NCI-H2029 treated with DMSO at 0.1 percent for 48 hours (cell line): Measurements from ENCODE around the gene NFIA.
A peak's percentile ranks its signal among the peaks of the same experiment; 100 is the strongest.

Source experiments
- DNase-seq: peaks from one replicate; lab custom pipeline; 2025; lab: John Stamatoyannopoulos, UW

Gene NFIA

GRCh38 chr1:61247051-61247825 is 164.9 kb downstream of the NFIA start:
- no peak for DNase-seq

DNA sequence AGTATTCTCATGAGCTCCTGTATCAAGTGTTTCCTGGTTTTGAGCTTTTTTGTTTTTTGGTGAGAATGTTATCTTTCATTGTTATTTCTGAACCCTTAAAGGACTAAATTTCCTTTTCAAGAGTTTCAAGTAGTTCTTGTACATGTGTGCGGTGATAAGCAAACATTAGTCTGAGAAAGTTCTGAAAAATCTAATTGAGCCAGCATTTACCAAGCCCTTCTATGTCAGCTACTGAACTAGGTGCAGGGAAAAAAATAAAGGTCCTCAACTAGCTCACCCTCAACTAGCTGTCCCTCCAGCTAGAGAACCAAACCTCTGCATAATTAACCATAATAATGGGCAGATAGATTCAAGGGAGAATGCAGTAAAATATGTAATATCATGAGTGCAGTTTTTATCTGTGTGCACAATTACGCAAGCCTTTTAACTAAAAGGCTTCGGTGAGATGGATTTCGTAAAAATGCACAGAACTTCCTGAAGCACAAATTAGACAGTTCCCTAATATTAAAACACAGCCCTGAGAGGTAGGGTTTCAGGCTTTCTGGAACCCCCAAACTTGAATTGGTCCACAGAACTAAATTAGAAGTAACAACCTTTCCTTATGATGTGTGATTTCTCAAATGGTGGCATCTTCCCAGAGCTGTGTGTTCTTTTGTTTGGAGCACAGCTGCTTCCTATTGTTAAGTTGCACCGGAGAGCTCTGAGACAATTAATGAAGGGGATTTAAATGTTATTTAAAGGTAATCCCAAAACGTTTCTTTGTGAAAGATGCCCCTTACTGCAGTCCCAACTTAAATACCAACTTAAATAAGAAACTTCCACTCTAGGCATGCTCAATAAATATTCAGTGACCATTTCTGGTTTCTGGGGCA is 165.8 kb downstream of the NFIA start:
- no peak for DNase-seq

DNA sequence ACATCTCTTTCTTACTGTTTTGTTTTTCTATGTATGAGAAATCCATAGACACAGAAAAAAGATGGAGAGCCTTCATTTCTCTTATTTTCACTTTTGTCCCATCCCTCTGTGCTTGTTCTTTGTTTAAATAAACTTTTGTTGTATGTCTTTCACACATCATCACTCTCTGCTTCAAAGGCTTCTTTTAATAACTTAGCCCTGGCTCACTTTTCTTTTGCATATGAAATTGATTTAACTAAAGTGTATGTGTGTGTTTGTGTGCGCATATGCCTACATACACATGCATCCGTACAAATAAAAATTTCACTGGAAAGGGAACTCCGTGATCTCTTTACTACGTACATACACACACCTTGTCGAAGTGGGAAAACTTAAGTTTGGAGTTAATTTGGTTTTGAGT is 168.6 kb downstream of the NFIA start:
- no peak for DNase-seq

DNA sequence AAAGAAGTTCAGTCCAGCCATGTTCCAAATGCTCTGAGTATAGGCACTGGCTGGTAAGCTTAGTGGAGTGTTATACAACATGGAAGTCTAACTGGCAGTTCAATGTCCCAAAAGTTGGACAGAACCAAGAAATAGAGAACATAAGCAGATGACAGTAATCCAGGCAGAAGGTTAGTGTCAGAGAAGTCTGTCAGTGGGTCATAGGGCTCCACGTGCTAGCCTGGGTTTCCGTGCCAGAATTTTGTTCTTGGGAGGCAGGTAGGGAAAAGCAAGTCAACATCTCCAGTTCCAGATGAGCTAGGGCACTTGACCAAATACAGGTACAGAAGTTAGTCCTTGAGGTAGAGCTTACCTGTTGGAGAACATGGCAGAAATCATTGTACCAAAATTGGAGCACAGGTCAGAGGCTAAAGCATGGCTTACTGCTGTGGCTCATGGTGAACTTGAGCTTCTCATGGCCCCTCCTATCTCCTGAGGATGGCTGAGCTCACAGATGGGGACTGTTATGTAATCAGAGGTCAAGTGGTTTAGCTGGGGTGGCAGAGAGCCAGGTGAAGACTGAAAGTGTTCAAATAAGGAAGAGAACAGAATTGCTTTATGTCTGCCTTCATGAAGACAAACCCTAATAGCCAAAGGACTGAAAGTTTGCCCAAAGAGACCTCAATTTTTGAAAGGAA is 170.8 kb downstream of the NFIA start:
- DNase-seq = peak; percentile 99

GRCh38 chr1:61253912-61254633 is 171.7 kb downstream of the NFIA start:
- DNase-seq = no peak

- DNase-seq = peak; percentile 43
These were observed 172.4 kb downstream of the NFIA start for GRCh38 chr1:61254634-61255357.

DNA sequence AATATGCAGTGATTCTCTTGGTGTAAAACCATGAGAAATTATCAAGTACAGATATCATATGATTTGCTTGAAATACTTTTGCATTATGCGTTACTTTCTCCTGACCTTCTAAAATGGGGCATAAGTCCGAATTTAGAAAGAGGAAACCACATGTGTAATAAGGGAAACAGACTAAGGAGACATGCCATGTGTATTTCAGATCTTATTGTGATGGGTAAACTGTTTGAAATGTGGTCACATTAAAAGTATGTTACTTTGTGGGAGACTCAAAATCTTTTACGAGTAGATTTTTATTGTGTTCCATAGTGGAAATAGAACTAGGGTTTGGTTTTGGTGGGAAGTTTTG is 173.0 kb downstream of the NFIA start:
- DNase-seq = no peak

DNA sequence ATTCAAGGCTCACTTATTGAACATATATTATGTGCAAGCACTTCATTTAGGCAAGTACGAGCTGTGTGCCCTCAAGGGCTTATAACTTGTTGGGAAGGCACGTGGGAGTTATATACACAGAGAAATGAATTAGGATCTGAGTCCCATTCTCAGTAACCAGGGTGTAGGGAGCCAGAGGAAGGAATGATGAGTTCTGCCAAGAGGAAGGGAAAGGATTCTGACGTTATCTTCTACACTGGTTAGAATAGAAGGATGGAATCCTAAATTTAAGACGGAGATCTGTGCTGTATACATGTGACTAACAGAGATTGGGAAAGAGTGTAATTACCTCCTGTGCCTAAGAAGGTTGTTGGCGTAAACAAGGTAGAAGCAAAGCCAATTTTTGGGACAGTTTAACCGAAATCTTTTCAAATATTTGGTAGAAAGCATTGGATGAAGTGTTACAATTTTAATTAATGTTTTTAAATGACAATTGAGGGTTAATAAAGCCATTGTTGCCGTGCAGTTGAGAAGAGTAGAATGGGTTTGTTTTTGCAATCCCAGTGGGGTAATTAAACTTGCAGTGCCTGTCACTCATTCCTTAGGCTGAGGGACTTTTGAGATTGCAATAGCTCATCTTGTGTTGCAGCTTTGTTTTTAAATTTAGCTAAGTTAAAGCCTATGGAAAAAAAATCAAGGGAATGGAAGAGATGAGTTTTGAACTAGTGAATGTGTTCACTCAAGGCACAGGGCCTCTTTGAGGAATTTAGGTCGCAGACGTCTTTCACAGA is 177.2 kb downstream of the NFIA start:
- DNase-seq = no peak

- no peak for DNase-seq
These were observed 177.8 kb downstream of the NFIA start for GRCh38 chr1:61260171-61260570.

- no peak for DNase-seq
These were observed 179.2 kb downstream of the NFIA start for GRCh38 chr1:61261595-61261994.

DNA sequence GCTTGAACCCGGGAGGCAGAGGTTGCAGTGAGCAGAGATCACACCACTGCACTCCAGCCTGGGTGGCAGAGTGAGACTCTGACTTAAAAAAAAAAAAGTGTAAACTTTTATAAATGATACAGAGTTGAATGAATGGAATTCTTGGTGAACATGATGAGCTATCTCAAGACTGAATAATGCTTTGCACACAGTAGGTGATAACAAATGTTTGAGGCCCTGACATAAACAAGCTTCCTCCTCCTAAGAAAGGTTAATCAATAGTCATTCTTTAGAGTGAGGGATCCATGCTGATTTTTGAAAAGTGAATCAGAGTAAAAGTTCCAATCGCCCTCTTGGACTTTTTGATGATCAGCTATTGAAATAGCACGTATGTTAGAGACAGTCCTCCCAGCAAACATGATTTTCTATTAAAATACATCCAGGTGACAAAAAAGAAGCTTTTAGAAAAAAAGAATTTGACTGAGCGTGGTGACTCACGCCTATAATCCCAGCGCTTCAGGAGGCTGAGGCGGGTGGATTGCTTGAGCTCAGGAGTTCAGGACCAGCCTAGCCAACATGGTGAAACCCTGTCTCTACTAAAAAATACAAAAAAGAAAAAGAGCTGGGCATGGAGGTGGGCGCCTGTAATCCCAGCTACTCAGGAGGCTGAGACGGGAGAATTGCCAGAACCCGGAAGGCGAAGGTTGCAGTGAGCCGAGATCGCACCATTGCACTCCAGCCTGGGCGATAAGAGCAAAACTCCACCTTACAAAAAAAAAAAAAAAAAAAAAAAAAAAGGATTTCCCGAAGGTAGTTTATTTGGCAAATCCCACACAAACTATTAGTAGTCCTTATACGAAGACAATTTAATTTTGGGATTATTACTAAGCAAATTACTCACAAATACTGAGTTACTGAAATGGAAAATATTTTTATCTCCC is 181.8 kb downstream of the NFIA start:
- DNase-seq = no peak

- no peak for DNase-seq
These were observed 182.5 kb downstream of the NFIA start for GRCh38 chr1:61264825-61265242.

DNA sequence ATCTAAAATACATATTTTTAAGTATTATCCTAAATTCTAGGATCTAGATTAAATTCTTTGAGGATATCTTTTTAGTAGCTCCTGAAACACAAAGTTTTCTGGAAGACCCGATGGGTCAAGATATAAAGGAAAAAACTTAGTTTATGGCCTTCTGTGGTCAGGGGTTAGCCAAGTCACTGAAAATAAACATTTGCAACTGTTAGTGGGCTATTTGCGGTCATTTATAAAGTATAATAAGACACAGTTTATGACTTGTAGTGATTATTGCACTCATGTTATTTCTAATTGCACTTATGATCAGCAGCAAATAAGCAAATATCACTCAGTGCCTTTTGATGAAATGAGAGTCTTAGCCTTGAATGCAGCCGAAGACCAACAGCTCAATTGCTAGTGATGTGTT is 183.3 kb downstream of the NFIA start:
- DNase-seq = no peak

DNA sequence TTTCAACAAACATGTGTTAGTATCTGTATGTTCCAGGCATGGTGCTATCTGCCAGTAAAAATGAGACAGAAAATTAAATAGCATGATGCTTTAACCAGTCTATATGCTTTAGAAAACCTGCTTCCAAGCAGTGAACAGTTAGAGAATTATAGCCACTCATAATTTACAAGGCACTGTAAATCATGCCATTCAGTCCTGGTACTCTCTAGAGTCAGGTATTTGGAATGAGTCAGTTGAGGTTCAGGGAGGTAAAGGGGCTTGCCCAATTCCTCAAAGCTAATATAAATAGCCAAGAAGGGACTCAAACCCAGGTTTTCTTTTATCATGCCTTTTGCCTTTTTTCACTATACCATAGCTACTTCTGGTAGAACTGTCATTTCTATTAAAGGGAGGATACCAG is 184.4 kb downstream of the NFIA start:
- DNase-seq = no peak

GRCh38 chr1:61268546-61269240 is 186.3 kb downstream of the NFIA start:
- DNase-seq = peak; percentile 64

GRCh38 chr1:61269602-61270001 is 187.2 kb downstream of the NFIA start:
- DNase-seq = peak; percentile 28

GRCh38 chr1:61270107-61270506 is 187.7 kb downstream of the NFIA start:
- no peak for DNase-seq

DNA sequence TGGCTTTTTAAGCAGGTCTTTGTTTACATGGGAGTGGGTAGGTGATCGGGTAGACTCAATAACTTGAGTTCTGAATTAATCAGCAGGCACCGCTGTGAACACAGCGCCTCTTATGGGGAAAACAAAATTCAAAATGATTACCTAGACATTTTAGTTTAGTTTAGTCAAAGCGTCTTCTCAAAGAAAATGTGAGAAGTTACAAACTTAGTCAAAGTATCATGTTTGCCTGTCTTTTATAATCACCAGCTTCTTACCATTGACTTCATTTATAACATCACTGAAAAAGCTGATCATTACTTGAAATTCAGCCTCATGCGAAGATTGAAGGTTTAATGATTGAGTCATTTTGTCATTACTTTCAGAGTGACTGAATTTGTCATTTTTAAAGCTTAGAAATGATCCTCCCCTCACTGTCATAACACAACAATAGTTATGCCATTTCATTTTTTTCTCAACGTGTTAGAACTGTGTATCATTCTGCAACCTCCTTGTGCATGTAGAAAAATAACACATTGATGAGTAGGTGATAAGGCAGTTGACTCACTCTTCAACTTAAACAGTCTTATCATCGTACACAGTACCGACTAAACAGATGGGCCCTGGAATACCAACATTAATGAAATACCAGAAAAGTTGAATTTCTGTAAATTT is 188.5 kb downstream of the NFIA start:
- no peak for DNase-seq
